B cell (primary cell): Measurements from ENCODE around the gene PCMTD2.

Experiments used
- EZH2 ChIP-seq: IDR thresholded peaks from 2 replicates; pipeline ENCODE4 v1.6.1; 2012; ENCODE audit warnings: borderline replicate concordance, low read depth, mild to moderate bottlenecking, moderate library complexity, low read length; ENCODE audit not compliant: insufficient read depth, poor library complexity, severe bottlenecking
- TF ChIP-seq, protein P1 (sequence below): fragments of 200-600 bp; IDR thresholded peaks from one replicate; pipeline ENCODE4 v1.8.0; 2022; ENCODE audit warnings: antibody characterized with exemption, mild to moderate bottlenecking

DNA sequence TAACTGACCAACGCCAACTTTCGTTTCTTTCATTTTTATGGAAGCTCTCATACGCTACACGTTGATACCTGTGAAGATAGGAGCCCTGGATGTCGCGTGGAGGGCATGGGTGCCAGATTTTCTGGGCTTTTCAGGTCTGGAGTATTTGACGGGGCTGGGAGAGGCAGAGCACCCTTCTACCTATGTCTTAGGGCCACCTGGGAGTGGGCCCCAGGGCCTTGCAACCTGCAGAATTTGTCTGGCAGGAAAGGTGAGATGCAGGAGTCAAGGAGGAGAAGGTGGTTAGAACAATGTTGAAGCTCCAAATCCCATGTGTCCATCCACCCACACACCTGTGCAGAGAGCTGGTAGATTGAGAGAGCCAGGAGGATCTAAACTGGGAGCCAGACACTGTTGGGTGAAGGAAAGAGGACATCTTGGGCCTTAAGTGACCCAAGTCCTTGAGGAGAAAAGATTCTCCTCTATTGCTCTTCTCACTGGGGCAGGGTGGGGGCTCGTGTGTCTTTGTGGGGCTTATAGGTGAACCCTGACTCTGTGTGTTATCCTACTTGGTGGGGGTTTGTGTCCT, 27.4 kb upstream of the PCMTD2 start:
- TF ChIP-seq, protein P1, sequence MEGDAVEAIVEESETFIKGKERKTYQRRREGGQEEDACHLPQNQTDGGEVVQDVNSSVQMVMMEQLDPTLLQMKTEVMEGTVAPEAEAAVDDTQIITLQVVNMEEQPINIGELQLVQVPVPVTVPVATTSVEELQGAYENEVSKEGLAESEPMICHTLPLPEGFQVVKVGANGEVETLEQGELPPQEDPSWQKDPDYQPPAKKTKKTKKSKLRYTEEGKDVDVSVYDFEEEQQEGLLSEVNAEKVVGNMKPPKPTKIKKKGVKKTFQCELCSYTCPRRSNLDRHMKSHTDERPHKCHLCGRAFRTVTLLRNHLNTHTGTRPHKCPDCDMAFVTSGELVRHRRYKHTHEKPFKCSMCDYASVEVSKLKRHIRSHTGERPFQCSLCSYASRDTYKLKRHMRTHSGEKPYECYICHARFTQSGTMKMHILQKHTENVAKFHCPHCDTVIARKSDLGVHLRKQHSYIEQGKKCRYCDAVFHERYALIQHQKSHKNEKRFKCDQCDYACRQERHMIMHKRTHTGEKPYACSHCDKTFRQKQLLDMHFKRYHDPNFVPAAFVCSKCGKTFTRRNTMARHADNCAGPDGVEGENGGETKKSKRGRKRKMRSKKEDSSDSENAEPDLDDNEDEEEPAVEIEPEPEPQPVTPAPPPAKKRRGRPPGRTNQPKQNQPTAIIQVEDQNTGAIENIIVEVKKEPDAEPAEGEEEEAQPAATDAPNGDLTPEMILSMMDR = no peak
- TF ChIP-seq EZH2 = no peak
